Measurements from ENCODE around the gene ACTN4.

- TF ChIP-seq CTCF (IDR thresholded peaks at IDR 0.05) = no peak
- TF ChIP-seq POLR2A (IDR thresholded peaks at IDR 0.05) = no peak
Observed at GRCh38 chr19:38673030-38673429, 25.6 kb downstream of the ACTN4 start.
